COLO829 (cell line): ENCODE results near the gene HABP4.
"Not testable (repeated sequence)": the region's sequence is repeated elsewhere in the genome, so short reads cannot be mapped to it uniquely, and the experiment has no call there.

Source experiments
- DNase-seq: peaks from one replicate; pipeline ENCODE4 v3.0.0; 2012; ENCODE audit warnings: low spot score

The HABP4 gene

DNA sequence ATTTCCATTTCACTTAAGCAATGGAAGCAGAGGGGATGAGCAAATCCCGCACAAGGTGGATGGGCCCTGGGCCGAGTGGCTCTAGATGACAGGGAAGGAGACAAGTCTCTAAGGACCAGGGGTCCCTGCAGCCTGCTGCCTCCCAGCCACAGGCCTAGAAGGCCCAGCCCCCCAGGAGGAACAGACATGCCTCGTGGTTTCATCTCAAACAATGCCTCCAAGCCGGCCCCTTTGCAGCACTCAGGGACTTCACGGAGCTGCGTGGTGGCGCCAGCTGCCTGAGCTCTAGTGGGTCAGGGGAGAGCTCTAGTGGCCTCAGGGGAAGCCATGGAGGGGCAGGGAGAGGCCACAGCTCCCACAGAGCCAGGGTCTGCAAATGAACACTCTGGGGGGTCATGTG is 48.8 kb downstream of the HABP4 start:
- no peak for DNase-seq

DNA sequence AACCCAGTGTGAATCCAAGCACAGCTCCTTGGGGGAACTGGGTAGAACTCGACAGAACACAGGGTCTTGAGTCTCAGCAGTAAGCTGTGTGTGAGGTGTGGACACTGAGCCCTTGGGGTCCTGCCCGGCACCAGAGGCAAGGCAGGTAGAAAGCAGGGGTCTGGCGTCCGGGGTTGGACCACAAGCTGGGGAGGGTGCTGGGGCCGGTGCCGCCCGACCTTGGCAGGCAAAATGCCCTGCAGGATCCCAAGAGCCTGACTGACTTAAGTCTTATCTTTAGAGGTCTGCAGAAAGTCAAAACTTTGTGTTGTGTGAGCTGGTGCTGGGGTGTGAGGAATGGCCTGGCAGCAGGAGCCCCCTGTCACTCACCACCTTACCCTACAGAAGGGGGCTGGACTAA is 49.3 kb downstream of the HABP4 start:
- DNase-seq = no peak

DNA sequence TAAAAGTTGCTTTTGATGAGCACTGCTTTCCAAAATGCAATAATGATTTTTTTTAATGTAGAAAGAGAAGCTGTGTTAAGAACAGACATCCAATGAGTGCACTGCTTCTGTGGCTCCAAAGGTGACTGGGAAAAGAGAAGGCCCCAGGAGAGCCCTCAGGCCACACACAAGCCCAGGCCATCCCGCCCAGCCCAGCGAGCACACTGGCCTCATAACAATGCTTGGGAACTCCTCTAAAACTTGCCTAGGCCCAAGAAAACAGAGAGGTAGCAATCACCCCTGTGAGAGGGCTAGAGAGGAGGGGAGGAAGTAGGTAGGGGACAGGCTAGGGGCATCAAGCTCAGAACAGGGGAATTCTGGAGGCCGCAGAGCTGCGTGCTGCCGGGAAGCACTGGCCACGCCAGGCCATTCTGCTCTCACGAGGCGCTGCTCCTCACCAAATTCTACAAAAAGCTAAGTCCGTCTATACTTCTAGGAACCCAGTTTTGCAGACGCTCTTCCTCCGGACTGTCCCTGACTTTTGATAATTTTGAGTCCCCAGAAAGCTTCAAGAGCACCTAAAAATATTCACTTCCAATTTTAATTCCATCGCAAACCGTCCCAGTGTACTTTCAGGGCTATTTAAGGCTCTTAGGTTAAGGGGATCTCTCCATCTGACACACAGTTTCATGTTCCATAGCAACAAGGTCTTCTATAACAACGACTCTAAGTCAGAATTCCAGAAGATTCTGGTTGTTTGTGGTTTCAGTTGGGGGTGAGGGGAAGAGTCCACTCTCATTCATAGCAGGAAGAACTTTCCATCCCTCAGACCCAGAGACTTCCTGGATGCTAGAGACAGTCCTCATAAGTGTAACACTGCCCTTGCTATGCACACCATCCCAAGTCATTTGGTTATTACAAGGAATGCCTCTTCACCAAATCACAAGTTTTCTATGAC is 51.0 kb downstream of the HABP4 start:
- peak; percentile 58 for DNase-seq

DNA sequence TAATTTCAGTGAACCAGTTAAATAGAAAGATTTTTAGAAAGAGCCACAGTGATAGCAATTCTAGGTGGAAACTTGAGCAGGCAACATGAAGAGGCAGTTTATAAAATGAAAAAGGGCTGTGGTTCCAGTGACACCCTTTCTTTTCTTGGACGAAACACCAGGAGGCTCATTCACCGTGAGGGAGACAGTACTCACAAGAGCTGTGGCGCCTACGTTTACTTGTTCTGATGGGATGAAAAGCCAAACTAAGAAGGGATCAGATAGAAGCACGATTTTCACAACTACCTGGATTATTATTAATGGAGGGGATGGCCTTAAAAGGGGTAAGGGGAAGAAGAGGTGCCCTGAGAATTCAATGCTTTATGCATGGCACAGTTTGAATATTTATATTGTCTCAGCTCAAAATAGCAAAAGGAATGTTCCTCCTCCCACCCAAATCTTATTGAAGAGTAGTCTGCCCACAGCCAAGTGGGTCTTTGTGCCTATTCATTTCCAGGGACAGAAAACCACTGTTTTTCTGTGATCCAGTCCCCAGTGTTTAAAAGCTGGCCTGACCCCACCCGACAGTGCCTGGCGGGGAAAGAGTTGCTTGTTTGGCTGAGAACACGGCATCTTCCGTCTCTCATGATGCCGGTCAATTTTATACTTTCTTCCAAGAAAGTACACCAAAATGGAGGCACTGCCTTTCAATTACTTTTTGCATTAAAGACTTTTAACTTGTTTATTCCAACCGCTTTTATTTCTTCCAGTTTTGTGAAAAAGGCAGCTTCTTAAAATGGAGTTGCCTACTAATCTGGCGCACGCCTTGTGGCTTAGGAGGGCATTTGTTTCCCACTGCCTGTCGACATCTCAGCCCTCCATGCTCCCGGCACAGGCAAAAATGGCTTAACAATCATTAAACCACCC is 51.9 kb downstream of the HABP4 start:
- DNase-seq = no peak

DNA sequence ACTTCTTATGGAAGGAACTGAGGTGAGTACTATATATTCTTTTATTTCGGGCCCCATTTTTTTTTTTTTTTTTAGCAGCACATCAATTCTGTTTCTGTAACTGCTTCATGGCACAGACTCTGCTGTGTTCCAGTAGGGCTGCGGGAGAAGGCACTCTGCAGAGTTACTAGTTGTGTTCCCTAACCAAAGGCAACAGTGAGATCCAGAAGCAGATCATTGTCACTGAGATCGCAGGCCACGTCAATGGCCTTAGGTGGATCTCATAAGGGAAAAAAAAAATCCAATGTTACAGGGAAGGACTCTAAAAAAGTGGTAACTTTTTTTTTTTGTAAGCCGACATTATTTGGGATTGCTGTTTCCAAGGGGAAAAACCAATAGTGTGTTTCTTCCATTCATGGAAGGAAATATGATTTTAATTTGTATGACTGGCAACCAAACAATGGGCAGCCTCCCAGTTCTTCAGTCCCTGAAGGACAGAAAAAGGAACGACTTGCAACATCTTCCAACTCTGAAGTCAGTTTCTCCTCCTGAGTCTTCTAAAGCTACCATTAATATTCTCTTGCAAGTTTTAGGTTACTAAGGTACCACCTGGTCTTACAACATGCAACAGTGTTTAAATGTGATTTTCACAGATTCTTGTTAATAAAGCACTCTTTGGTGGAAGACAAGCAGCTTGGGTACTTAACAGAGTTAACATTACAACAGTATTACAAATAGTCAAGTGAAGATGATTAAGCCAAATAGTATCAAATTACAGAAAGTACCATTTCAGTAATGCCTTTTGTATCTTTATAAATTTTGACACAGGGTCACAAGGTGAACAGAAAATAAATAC is 52.8 kb downstream of the HABP4 start:
- no peak for DNase-seq

DNA sequence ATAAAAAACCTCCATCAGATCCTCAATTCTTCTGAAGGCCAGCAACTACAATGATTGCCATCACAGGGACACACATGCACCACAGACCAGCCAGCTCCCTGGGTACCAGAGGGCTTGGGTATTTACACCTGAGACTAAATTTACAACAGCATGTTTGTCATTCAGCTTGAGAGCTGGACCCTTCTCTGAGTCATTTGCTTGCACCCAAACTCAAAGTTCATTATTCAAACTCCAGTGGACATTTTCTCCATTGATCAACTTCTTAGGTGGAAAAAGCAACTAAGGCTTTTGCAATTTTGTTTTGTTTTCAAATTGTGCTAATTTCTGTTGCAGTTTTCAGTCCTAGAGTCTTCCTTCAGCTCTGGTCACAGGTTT is 53.4 kb downstream of the HABP4 start:
- not testable (repeated sequence) for DNase-seq

DNA sequence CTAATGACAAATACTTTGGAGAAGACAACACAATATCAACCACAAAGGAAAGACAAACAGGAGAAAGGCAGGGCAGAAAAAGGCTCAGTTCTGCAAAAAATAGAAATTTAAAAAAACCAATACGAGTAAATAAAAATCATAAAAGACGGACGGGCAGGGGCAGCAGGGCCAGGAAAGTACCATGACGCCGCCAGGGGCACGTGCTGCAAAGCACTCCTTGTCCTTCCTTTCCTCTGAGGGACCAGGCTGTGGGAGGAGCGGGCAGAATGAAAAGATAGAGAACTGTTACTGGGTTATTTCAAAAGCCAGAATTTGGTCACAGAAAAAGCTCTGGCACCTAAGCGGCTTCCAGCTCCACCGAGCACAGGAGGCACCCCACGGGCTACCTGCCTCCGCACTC is 53.9 kb downstream of the HABP4 start:
- no peak for DNase-seq

DNA sequence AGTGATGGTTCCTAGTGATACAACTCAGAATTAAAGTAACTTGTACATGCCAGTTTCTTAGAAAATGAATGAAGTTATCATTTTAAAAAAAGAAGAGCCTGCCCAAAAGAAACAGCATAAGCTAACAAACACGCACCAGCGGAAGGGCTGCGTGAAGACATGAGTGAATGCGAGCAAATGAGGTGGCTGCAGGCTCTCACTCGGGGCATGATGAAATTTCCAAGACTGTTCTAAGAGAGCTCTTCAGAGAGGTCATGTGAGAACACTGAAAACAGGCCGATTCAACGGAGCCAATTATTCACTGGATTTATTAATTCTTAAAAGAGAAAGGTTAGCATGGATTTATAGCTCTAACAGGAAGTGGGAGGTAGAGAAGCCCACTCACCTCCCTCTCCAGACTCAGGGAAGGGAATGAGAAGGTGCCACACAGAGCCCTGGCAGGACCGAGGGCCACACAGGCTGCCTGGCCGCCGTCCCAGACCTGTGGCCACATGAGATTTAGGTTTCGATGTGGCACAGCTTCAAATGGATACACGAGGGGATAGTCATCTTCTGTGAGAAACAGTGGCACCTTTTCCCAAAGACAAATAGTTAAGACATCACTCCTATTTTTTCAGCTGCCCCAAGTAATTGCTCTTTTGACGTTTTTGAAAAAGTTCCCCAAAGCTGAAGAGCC is 55.5 kb downstream of the HABP4 start:
- no peak for DNase-seq

DNA sequence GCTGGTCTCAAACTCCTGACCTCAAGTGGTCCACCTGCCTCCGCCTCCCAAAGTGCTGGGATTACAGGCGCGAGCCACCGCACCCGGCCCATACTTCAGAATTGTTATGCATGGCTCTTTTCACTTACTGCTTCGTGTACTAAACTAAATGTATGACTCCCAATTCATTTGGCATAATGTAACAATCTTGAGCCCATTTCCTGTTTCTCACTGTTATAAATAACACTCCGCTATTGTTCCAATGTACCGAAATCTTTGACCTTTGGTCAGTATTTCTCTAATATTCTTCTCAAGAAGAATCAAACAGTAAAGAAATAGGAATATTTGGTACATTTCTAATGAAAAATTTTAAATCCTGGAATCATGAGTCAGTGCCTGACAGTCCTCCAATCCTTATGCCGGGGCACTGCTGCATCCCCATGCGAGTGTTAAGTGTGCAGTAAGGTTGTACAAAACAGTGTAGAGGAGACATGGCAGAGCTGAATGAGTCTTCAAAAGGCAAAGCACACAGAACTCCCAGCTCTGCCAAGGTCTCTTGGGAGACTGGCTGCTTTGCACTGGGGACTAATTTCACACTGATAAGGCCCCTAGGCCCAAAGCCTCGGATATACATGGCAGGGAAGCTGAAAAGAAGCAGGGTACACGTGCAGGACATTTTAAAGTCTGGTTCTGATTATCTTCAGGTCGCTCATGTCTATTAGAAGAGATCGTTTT is 58.4 kb downstream of the HABP4 start:
- DNase-seq = no peak

DNA sequence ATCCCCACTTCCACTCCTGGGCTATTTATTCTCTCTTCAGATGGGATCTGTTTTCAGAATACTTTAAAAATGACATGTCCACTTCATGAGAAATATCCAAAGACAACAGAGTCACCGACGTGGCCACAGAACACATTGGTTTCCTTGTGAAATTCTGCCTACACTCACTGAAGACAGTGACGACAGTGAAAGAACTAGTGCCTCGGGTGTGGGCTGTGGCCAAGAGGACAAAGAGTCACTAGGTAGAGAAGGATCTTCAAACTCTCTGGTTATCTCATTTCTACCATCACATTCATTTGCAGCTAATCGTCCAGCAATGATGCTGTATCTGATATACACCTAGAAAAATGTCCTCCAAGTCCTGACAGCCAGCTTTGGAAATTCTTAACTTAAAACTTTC is 59.1 kb downstream of the HABP4 start:
- DNase-seq = no peak

DNA sequence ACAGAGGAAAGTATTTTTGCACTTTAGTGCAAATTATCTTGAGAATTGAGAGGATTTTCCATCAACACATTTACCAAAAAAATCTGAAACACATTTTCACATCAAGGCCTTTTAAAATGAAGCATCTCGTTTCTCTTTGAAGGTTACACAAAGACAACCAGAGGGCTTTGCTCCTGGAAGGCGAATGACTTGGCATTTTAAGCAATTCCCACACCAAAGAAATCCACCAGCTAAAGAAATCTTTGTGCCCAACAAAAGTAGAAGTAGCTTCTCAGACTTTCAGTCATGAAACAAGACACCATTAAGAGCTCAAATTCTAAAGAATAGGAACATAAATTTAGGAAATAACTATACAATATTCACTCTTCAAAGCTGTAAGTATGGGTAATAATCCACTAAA is 59.9 kb downstream of the HABP4 start:
- no peak for DNase-seq

DNA sequence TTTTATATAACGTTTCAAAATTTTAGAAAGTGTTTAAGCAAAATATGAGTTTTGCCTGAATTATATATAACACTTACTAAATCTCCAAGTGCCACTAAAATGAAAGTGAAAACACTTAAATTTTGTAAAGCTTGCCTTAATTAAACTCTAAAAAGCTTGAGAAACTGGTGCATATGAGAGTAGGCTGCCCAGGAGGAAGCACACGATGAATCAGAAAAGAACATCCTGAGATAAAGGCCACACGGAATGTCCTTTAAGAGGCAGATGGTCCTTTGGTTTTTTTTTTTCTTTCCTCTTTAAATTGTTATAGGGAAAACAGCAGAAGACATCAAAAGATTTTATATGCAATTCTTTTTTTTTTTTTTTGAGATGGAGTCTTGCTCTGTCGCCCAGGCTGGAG is 60.3 kb downstream of the HABP4 start:
- DNase-seq = no peak

DNA sequence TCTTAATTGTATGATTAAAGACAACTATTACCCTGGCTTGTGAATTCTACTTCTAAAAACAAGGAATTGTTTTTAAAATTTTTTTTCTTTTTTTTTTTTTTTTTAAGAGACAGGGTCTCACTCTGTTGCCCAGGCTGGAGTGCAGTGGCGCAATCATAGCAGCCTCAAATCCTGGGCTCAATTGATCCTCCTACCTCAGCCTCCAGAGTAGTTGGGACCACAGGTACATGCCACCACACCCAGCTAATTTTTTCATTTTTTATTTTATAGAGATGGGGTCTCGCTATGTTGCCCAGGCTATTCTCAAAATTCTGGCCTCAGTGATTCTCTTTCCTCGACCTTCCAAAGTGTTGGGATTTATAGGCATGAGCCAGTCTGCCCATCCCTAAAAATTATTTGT is 62.3 kb downstream of the HABP4 start:
- no peak for DNase-seq

DNA sequence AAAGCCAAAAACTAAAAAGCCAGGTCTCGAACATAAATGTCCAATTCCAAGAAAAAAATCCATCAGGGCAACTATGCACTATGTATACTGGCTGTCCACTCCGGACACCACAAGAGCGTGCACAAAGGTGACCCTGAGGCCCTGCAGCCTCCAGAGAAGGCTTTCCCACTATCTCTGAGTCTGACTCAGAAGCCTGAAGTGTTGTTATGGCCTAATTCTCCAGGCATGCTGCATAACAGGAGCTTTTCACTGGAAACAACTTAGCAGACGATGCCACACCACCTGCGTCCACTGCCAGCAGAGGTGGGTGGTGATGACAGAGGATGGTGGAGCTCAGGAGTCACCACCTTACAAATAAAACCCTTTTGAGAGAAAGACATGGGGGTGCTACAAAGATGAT is 63.7 kb downstream of the HABP4 start:
- DNase-seq = no peak

DNA sequence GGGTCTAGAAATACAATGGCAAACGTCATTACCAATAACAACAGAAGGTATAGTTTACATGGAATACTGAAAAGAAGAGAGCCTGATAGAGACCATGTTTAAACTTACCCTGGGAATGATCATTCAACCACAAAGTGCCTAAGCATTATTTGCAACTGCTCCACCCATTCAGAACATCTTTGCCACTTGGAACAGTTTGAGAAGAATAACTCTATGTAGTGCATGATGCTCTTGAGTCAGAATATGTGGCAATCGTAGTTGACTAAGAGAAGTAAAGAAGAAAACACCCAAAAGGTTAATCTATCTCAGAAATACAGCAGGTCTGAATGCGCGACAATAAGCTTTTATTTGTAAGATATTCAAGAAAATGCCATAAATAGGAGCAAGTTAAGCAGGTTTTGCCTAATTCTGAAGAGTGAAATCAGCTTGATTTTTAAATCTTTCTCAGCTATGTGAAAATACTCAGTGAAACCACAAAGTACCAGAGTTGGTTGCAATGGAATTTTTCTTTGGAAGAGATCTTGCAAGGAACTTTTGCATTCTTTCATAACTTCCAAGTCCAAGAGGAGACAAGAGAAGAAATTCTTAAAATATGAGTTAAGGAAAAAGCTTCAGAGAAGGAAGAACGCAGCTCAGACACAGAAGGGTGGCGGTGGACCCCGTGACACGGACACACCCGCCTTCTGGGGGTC is 64.3 kb downstream of the HABP4 start:
- DNase-seq = no peak

DNA sequence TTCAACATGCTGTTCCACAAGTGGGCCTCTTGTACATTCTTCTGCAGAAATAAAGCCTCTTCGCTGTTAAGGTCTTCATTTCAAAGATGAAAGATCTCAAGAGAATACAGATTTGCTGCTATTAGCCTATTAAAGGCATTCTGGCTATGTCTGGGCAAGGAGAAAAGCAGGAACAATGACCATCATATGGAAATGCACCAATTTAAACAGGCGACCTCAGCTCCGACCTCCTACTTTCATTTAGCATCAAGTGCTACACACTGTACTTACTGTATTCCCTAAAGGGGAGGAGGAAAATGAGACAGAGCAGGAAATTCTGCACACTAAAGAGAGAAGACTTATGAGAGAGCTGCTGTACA is 64.8 kb downstream of the HABP4 start:
- DNase-seq = peak; percentile 42

DNA sequence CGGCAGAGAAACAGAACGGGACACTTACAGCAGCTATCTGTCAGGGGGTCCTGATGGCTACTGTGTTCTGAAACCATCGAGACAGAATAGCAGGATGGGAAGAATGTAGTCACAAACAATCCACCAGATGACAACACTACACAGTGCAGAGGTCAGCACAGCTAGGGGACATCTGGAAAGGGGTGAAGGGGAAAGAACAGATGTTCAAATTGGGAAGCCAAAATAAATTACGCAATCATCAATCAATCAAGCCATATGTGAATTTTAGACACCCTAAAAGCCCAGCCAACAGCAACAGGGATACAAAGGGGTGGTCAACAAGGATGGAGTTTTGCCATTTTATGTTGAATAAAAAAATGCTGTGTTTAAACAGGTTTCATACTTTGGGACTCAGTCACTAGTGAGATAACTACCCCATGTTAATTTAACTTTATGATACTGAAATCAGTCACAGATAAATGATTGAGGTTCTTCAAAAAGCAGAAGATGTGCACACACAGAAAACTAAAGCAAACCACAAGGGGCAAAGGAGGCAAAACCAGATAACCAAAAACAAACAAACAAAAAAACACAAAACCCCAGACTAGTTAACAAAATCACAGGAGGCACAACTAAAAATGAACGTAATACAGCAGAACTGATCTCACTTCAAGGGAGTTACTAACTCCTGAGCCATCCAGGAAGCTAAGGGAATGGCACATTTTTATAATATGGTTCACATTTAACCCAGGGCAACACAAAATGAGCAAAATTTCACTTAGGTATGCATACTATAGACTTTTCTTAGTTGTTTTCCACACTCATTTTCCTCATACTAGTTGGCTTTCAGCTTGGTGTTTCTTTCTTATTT is 65.9 kb downstream of the HABP4 start:
- no peak for DNase-seq

DNA sequence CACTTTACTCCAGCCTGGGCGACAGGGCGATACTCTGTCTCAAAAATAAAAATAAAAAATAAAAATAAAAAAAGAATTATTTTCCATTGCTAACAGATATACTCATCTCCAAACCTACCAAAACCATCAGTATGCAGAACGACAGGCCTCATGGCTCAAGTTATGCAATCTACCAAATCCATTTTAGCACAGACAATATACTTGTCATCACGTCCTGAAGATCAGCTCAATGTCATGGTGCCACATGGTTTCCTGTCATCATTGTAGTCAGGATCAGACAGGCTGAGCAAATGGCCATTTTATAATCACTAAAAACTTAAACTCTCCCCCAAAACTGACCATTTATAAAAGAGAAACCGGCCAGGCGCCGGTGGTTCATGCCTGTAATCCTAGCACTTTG is 69.1 kb downstream of the HABP4 start:
- DNase-seq = no peak

DNA sequence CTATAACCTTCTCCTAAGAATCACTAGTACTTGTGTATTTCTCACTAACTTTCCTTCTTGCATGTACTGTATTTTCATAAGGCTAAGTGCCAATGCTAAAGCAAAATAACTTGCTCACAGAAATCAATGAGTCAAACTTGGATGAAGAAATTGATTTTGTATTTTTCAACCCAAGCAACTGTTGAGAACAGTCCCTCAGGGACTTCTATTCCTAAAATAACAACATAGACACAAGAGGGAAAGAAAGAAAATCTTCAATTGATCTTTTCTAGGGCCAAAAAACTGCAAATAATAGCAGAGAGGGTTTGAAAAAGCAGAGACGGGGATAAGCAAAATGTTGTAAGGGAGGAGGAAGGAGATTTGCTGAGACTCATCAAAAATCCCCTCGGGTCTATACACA is 69.8 kb downstream of the HABP4 start:
- DNase-seq = no peak

DNA sequence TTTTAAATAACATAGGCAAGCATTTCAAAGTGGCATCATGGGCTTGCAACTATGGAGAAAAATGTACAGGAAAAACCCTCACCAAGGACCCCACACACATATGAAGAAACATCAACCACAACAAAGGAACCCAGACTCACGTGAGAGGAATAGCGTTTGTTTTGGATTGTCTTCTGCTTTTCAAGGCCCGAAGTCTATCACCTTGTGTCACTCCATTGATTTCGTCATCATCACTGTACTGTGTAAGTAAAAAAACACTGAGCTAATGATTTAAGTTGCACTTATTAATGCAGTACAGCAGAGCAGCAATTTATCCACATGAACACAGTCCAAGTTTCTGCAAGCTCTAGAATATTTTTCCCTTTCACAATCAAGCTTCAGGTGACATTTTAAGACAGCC is 72.4 kb downstream of the HABP4 start:
- DNase-seq = no peak
